ENCODE results near the gene CCDC120. TPM values are rescaled to one million over a fixed set of nuclear protein-coding genes. Genes with fewer than 3 reads are reported as not detected.
A peak's percentile ranks its signal among the peaks of the same experiment; 100 is the strongest.

The CCDC120 gene
- total and polyA plus RNA-seq, 8 donors: 4.5 to 10.6 (median 7.1) TPM

GRCh38 chrX:49054073-49054762 lies 4.6 kb upstream of the CCDC120 start:
- Histone ChIP-seq H3K4me3 (peak overlapping the region in 3 of 4 donors; percentile 26 to 56 (median 47)), H3K9me3 (no peaks in the 10 kb centered on the region), H3K4me1 (no peaks in the 10 kb centered on the region), H3K36me3 (no peaks in the 10 kb centered on the region), H3K27ac (peak overlapping the region; percentile 61 to 71 (median 67)), H3K27me3 (no peaks in the 10 kb centered on the region)
- ATAC-seq (no peak), FAIRE-seq (no peak), DNase-seq (no peak)
- WGBS, 2 donors: 73 to 91% methylated on average over 5 of the region's 5 CpGs
- no peak for TF ChIP-seq CTCF (IDR thresholded peaks at IDR 0.05)
- intact Hi-C loops (cut with DNase I): no loop called here

GRCh38 chrX:49059201-49059600 lies 402 bp downstream of the CCDC120 start:
- intact Hi-C loops (cut with DNase I): no loop called here
- 3 to 31% methylated on average over 3 to 6 of the region's 6 CpGs for WGBS, 2 donors
- FAIRE-seq (no peak), DNase-seq (no peak), ATAC-seq (peak; percentile 33 to 48 (median 41))
- Histone ChIP-seq H3K9me3 (no peaks in the 10 kb centered on the region), H3K27ac (peak overlapping the region; percentile 45 to 73 (median 66)), H3K4me3 (peak overlapping the region in 3 of 4 donors; percentile 7 to 41 (median 38)), H3K27me3 (no peaks in the 10 kb centered on the region), H3K4me1 (peaks cover 0 to 3% (median 0%) of the 10 kb centered on the region in 3 donors), H3K36me3 (no peaks in the 10 kb centered on the region)
- no peak for TF ChIP-seq CTCF (IDR thresholded peaks at IDR 0.05)

GRCh38 chrX:49059681-49060085 lies 884 bp downstream of the CCDC120 start:
- DNase-seq: no peak
- no peaks in the 10 kb centered on the region for H3K27me3 ChIP-seq
- H3K36me3 ChIP-seq: no peaks in the 10 kb centered on the region
- H3K4me3 ChIP-seq: peak overlapping the region in 3 of 4 donors; percentile 7 to 41 (median 38)
- no peak for FAIRE-seq
- intact Hi-C loops (cut with DNase I): no loop called here
- peak; percentile 54 to 79 (median 70) for ATAC-seq
- WGBS, 2 donors: 6 to 45% methylated on average over 9 to 10 of the region's 10 CpGs
- peaks cover 0 to 3% (median 0%) of the 10 kb centered on the region in 3 donors for H3K4me1 ChIP-seq
- no peak for TF ChIP-seq CTCF (IDR thresholded peaks at IDR 0.05)
- no peaks in the 10 kb centered on the region for H3K9me3 ChIP-seq
- H3K27ac ChIP-seq: peak overlapping the region in 2 of 4 donors; percentile 71 to 73

- intact Hi-C loops (cut with DNase I): no loop called here
Observed at GRCh38 chrX:49060914-49061313, 2.1 kb downstream of the CCDC120 start.

More at GRCh38 chrX:49060914-49061313, 2.1 kb downstream of the CCDC120 start:
- no peak for DNase-seq
- Histone ChIP-seq H3K27ac (no peak overlapping the region), H3K36me3 (no peaks in the 10 kb centered on the region), H3K4me1 (peaks cover 0 to 3% (median 0%) of the 10 kb centered on the region in 3 donors), H3K9me3 (no peaks in the 10 kb centered on the region), H3K27me3 (no peaks in the 10 kb centered on the region), H3K4me3 (no peak overlapping the region)
- WGBS, 2 donors: 28 to 65% methylated on average over 3 of the region's 3 CpGs
- no peak for TF ChIP-seq CTCF (IDR thresholded peaks at IDR 0.05)
- FAIRE-seq: no peak
- ATAC-seq: no peak
